Measurements from ENCODE around the gene SMIM22. TPM values are rescaled to one million over a fixed set of nuclear protein-coding genes. Genes with fewer than 3 reads are reported as not detected.

The SMIM22 gene
- total and polyA plus RNA-seq, 12 donors, result 1.9 TPM; not detected in 11

GRCh38 chr16:4752351-4753100 lies 42.6 kb upstream of the SMIM22 start:
- Histone ChIP-seq H3K27me3 (no peaks in the 10 kb centered on the region), H3K36me3 (replicated peaks in 1 of 2) (peaks cover 0 to 52% of the 10 kb centered on the region in 2 donors), H3K9me3 (replicated peaks in 1 of 3) (no peaks in the 10 kb centered on the region), H3K4me3 (no peak overlapping the region), H3K27ac (no peak overlapping the region), H3K4me1 (replicated peaks in 1 of 2) (no peaks in the 10 kb centered on the region)
- 90 to 96% (median 95%) methylated on average over 15 to 44 of the region's 44 CpGs for WGBS, 4 donors
- TF ChIP-seq CTCF (IDR thresholded peaks at IDR 0.05) (no peak), POLR2A (IDR thresholded peaks at IDR 0.05) (no peak)
- no peak for DNase-seq
- intact Hi-C loops (cut with DNase I), result no loop called here

GRCh38 chr16:4753227-4753626 lies 41.9 kb upstream of the SMIM22 start:
- no peak for TF ChIP-seq CTCF (IDR thresholded peaks at IDR 0.05)
- TF ChIP-seq POLR2A (IDR thresholded peaks at IDR 0.05), result no peak
- Histone ChIP-seq H3K36me3 (replicated peaks in 1 of 2) (peaks cover 0 to 58% of the 10 kb centered on the region in 2 donors), H3K27ac (no peak overlapping the region), H3K4me1 (replicated peaks in 1 of 2) (no peaks in the 10 kb centered on the region), H3K27me3 (no peaks in the 10 kb centered on the region), H3K9me3 (replicated peaks in 1 of 3) (no peaks in the 10 kb centered on the region), H3K4me3 (no peak overlapping the region)
- no peak for DNase-seq
- WGBS, 4 donors, result 85 to 91% (median 90%) methylated on average over 11 of the region's 11 CpGs
- intact Hi-C loops (cut with DNase I), result no loop called here

- Histone ChIP-seq H3K9me3 (replicated peaks in 1 of 3) (no peaks in the 10 kb centered on the region), H3K4me3 (no peak overlapping the region), H3K36me3 (replicated peaks in 1 of 2) (peaks cover 0 to 70% of the 10 kb centered on the region in 2 donors), H3K4me1 (replicated peaks in 1 of 2) (no peaks in the 10 kb centered on the region), H3K27me3 (no peaks in the 10 kb centered on the region), H3K27ac (no peak overlapping the region)
- intact Hi-C loops (cut with DNase I), result no loop called here
- 91 to 99% (median 97%) methylated on average over 4 of the region's 4 CpGs for WGBS, 4 donors
- no peak for TF ChIP-seq POLR2A (IDR thresholded peaks at IDR 0.05)
- TF ChIP-seq CTCF (IDR thresholded peaks at IDR 0.05), result no peak
- DNase-seq, result no peak
These were observed 40.3 kb upstream of the SMIM22 start for GRCh38 chr16:4754865-4755264.

- no peaks in the 10 kb centered on the region for H3K27me3 ChIP-seq
- peaks cover 0 to 74% of the 10 kb centered on the region in 2 donors for H3K36me3 ChIP-seq (replicated peaks in 1 of 2)
- H3K4me3 ChIP-seq, result no peak overlapping the region
- no peak for DNase-seq
- 93 to 97% (median 96%) methylated on average over 6 of the region's 6 CpGs for WGBS, 4 donors
- intact Hi-C loops (cut with DNase I), result no loop called here
- TF ChIP-seq CTCF (IDR thresholded peaks at IDR 0.05) (no peak), POLR2A (IDR thresholded peaks at IDR 0.05) (no peak)
- H3K27ac ChIP-seq, result no peak overlapping the region
- H3K4me1 ChIP-seq (replicated peaks in 1 of 2), result no peaks in the 10 kb centered on the region
- no peaks in the 10 kb centered on the region for H3K9me3 ChIP-seq (replicated peaks in 1 of 3)
These were observed 39.5 kb upstream of the SMIM22 start for GRCh38 chr16:4755687-4756086.
